Ishikawa (cell line): ENCODE measurements around the gene NRDC.

Experiments used
- CEBPB ChIP-seq: IDR thresholded peaks from 2 replicates; pipeline ENCODE4 v1.6.1; 2012
- CREB1 ChIP-seq: IDR thresholded peaks from 2 replicates; pipeline ENCODE4 v1.6.1; 2012; ENCODE audit warnings: low read depth
- EGR1 ChIP-seq: IDR thresholded peaks from 2 replicates; pipeline ENCODE4 v1.6.1; 2012
- EP300 ChIP-seq: IDR thresholded peaks from 2 replicates; pipeline ENCODE4 v1.6.1; 2012; ENCODE audit warnings: borderline replicate concordance
- RAD21 ChIP-seq: IDR thresholded peaks from 2 replicates; pipeline ENCODE4 v1.6.1; 2012; ENCODE audit warnings: low read depth
- TAF1 ChIP-seq: IDR thresholded peaks from 2 replicates; pipeline ENCODE4 v1.6.1; 2012; ENCODE audit warnings: low read depth, mild to moderate bottlenecking
- TEAD4 ChIP-seq: IDR thresholded peaks from 2 replicates; pipeline ENCODE4 v1.6.1; 2012
- YY1 ChIP-seq: IDR thresholded peaks from 2 replicates; pipeline ENCODE4 v1.6.1; 2012; ENCODE audit warnings: low read depth
- ZBTB7A ChIP-seq: IDR thresholded peaks from 2 replicates; pipeline ENCODE4 v1.6.1; 2012; ENCODE audit warnings: low read depth
- TF ChIP-seq, protein P1 (sequence below): IDR thresholded peaks from 2 replicates; pipeline ENCODE4 v1.6.1; 2012
- TF ChIP-seq, protein P2 (sequence below): IDR thresholded peaks from 2 replicates; pipeline ENCODE4 v1.6.1; 2012; ENCODE audit warnings: low read depth, mild to moderate bottlenecking

DNA sequence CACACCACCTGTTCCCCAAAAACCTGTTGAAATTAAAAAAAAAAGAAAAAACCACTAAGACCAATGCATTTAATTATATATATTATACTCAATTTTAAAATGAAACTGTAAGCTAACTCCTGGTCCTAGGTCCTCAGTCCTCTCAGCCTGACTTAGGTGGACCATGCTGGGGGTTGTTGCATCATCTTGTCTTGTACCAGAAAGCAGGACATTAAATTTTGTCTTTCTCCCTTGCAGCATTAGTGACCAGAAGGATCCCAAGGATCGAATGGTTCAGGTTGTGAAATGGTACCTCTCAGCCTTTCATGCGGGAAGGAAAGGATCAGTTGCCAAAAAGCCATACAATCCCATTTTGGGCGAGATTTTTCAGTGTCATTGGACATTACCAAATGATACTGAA, 97.6 kb downstream of the NRDC start:
- TF ChIP-seq CEBPB (no peak), EP300 (no peak), RAD21 (no peak), YY1 (no peak), CREB1 (no peak), TAF1 (no peak), TEAD4 (no peak), ZBTB7A (no peak), EGR1 (no peak)
- TF ChIP-seq, protein P1, sequence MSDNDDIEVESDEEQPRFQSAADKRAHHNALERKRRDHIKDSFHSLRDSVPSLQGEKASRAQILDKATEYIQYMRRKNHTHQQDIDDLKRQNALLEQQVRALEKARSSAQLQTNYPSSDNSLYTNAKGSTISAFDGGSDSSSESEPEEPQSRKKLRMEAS, result no peak
- TF ChIP-seq, protein P2, sequence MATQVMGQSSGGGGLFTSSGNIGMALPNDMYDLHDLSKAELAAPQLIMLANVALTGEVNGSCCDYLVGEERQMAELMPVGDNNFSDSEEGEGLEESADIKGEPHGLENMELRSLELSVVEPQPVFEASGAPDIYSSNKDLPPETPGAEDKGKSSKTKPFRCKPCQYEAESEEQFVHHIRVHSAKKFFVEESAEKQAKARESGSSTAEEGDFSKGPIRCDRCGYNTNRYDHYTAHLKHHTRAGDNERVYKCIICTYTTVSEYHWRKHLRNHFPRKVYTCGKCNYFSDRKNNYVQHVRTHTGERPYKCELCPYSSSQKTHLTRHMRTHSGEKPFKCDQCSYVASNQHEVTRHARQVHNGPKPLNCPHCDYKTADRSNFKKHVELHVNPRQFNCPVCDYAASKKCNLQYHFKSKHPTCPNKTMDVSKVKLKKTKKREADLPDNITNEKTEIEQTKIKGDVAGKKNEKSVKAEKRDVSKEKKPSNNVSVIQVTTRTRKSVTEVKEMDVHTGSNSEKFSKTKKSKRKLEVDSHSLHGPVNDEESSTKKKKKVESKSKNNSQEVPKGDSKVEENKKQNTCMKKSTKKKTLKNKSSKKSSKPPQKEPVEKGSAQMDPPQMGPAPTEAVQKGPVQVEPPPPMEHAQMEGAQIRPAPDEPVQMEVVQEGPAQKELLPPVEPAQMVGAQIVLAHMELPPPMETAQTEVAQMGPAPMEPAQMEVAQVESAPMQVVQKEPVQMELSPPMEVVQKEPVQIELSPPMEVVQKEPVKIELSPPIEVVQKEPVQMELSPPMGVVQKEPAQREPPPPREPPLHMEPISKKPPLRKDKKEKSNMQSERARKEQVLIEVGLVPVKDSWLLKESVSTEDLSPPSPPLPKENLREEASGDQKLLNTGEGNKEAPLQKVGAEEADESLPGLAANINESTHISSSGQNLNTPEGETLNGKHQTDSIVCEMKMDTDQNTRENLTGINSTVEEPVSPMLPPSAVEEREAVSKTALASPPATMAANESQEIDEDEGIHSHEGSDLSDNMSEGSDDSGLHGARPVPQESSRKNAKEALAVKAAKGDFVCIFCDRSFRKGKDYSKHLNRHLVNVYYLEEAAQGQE, result no peak
